ENCODE data around the gene PPP6R3.

GRCh38 chr11:68509066-68509465, 48.5 kb downstream of the PPP6R3 start:
- no peak for TF ChIP-seq CTCF (IDR thresholded peaks at IDR 0.05)
- TF ChIP-seq POLR2AphosphoS5 (IDR thresholded peaks at IDR 0.05), result no peak
